HCT116 (cell line): ENCODE results near the gene CLVS2. TPM values are rescaled to one million over a fixed set of nuclear protein-coding genes. Genes with fewer than 3 reads are reported as not detected.

ENCODE experiments used
- ATAC-seq: fragments of 200-7000 bp; cut with Tn5 transposase; 2 replicates; pipeline ENCODE4 v1.9.1; 2020; ENCODE audit warnings: mild to moderate bottlenecking, moderate library complexity
- BruUV-seq: library from RNA; stranded (reverse); fragments of 400-500 nt; replicated peaks from 2 replicates; lab custom pipeline; 2021; lab: Mats Ljungman, UMichigan
- CTCF ChIA-PET: fragments of 300-600 bp; sonication (Branson Sonifier 250); formaldehyde crosslinking; loops from one replicate; lab custom pipeline; 2021; ENCODE audit warnings: antibody characterized with exemption; lab: Charles Lee
- POLR2A ChIA-PET: fragments of 300-600, 350-600 bp; sonication (Branson Sonifier 250); formaldehyde crosslinking; loops from one replicate; lab custom pipeline; 2021; ENCODE audit warnings: antibody characterized with exemption; lab: Charles Lee
- RAD21 ChIA-PET, 2 experiments: fragments of 300-600 bp; sonication (Branson Sonifier 250); formaldehyde crosslinking; loops; one replicate each; lab custom pipeline; 2023; ENCODE audit warnings: low total read pairs in 2 of 2; ENCODE audit not compliant: uncharacterized antibody in 2 of 2, unreplicated experiment in 2 of 2, low non-redundant PET in 1 of 2; lab: Charles Lee
- DNase-seq: peaks from one replicate; pipeline ENCODE4 v3.0.0-alpha.2; 2010; ENCODE audit warnings: low read depth, low spot score
- H2AFZ ChIP-seq: fragments of 200-600 bp; shearing (Covaris generic), sonication (generic); 2 replicates; pipeline ENCODE4 v1.6.1; 2017; ENCODE audit warnings: low read depth, mixed run types, mixed read lengths, antibody characterized with exemption, low read length; ENCODE audit not compliant: poor library complexity, severe bottlenecking
- H3K27ac ChIP-seq: 2 replicates; pipeline ENCODE4 v1.5.1; 2012; ENCODE audit warnings: low read depth, low read length
- H3K27me3 ChIP-seq: fragments of 200-600 bp; sonication (generic); 2 replicates; pipeline ENCODE4 v1.6.1; 2016; ENCODE audit warnings: mixed run types, low read length, mixed read lengths; ENCODE audit not compliant: insufficient read depth
- H3K36me3 ChIP-seq, 2 experiments: fragments of 200-500 bp in 1 of 2; fragments of 200-600 bp in 1 of 2; sonication (Bioruptor generic) in 1 of 2; sonication (generic) in 1 of 2; 2 replicates each; pipeline versions ENCODE4 v1.5.1 to v1.6.1; 2014 to 2016; ENCODE audit warnings: low read length in 2 of 2, inconsistent platforms in 1 of 2, mixed read lengths in 1 of 2, mixed run types in 1 of 2; ENCODE audit not compliant: insufficient read depth in 2 of 2, control insufficient read depth in 1 of 2
- H3K4me1 ChIP-seq, 2 experiments: fragments of 200-600 bp in 1 of 2; sonication (generic) in 1 of 2; 2 replicates each; pipeline versions ENCODE4 v1.5.1 to v1.6.1; 2012 to 2017; ENCODE audit warnings: low read length in 2 of 2, inconsistent platforms in 1 of 2, mild to moderate bottlenecking in 1 of 2, mixed read lengths in 1 of 2, mixed run types in 1 of 2, moderate library complexity in 1 of 2; ENCODE audit not compliant: insufficient read depth in 2 of 2, control insufficient read depth in 1 of 2
- H3K4me2 ChIP-seq: fragments of 200-600 bp; sonication (generic); 2 replicates; pipeline ENCODE4 v1.6.1; 2017; ENCODE audit warnings: mixed run types, low read length, mixed read lengths
- H3K4me3 ChIP-seq, 2 experiments: fragments of 200-600 bp in 1 of 2; sonication (generic) in 1 of 2; replicated peaks in 1 of 2; 2 replicates each; pipeline ENCODE4 v1.5.1; 2011 to 2016; ENCODE audit warnings: low read length in 2 of 2, control low read depth in 1 of 2, low read depth in 1 of 2, mild to moderate bottlenecking in 1 of 2, mixed read lengths in 1 of 2, mixed run types in 1 of 2
- H3K79me2 ChIP-seq: fragments of 200-600 bp; sonication (generic); 2 replicates; pipeline ENCODE4 v1.6.1; 2017; ENCODE audit warnings: mild to moderate bottlenecking, mixed run types, low read length, moderate library complexity, mixed read lengths; ENCODE audit not compliant: insufficient read depth
- H3K9ac ChIP-seq: fragments of 200-600 bp; sonication (generic); 2 replicates; pipeline ENCODE4 v1.6.1; 2016; ENCODE audit warnings: low read length, mixed read lengths
- H3K9me2 ChIP-seq: fragments of 200-600 bp; sonication (generic), shearing (Covaris generic); 2 replicates; pipeline ENCODE4 v1.6.1; 2017; ENCODE audit warnings: mixed run types, mild to moderate bottlenecking, moderate library complexity; ENCODE audit not compliant: insufficient read depth
- H3K9me3 ChIP-seq, 2 experiments: fragments of 200-500 bp in 1 of 2; fragments of 200-600 bp in 1 of 2; sonication (Bioruptor generic) in 1 of 2; sonication (generic) in 1 of 2; 2 replicates each; pipeline ENCODE4 v1.6.1; 2014 to 2017; ENCODE audit warnings: low read length in 2 of 2, mixed read lengths in 2 of 2, inconsistent platforms in 1 of 2, low read depth in 1 of 2, mild to moderate bottlenecking in 1 of 2, mixed run types in 1 of 2, moderate library complexity in 1 of 2; ENCODE audit not compliant: control insufficient read depth in 1 of 2, insufficient read depth in 1 of 2
- H4K20me1 ChIP-seq: fragments of 200-600 bp; sonication (generic), shearing (Covaris generic); 2 replicates; pipeline ENCODE4 v1.6.1; 2017; ENCODE audit warnings: mixed run types, mild to moderate bottlenecking, moderate library complexity; ENCODE audit not compliant: insufficient read depth
- CBX3 ChIP-seq: IDR thresholded peaks from 2 replicates; pipeline ENCODE4 v1.6.1; 2012; ENCODE audit warnings: low read depth
- CEBPB ChIP-seq: IDR thresholded peaks from 2 replicates; pipeline ENCODE4 v1.6.1; 2012; ENCODE audit warnings: low read depth
- CTCF ChIP-seq, 3 experiments: fragments of 200-600 bp in 1 of 3; sonication (generic) in 1 of 3; IDR thresholded peaks in 2 of 3; conservative IDR thresholded peaks in 1 of 3; 2 replicates each; pipeline ENCODE4 v1.5.1; 2012 to 2017; ENCODE audit warnings: low read depth in 2 of 3, low read length in 2 of 3, antibody characterized with exemption in 1 of 3, borderline replicate concordance in 1 of 3, control low read depth in 1 of 3, mild to moderate bottlenecking in 1 of 3, mixed read lengths in 1 of 3, mixed run types in 1 of 3, moderate library complexity in 1 of 3; ENCODE audit not compliant: insufficient read depth in 1 of 3
- ELF1 ChIP-seq: IDR thresholded peaks from 2 replicates; pipeline ENCODE4 v1.6.1; 2012; ENCODE audit warnings: low read depth, borderline replicate concordance
- EZH2 ChIP-seq: fragments of 200-600 bp; sonication (generic); IDR thresholded peaks from 2 replicates; pipeline ENCODE4 v1.6.1; 2017; ENCODE audit warnings: antibody characterized with exemption, mixed run types
- JUND ChIP-seq: IDR thresholded peaks from 2 replicates; pipeline ENCODE4 v1.6.1; 2012
- MAX ChIP-seq: IDR thresholded peaks from 2 replicates; pipeline ENCODE4 v1.6.1; 2012
- POLR2A ChIP-seq: IDR thresholded peaks from 2 replicates; pipeline ENCODE4 v1.7.0; 2011; ENCODE audit warnings: borderline replicate concordance; ENCODE audit not compliant: insufficient read depth, insufficient read length; ENCODE audit errors: extremely low read depth
- SRF ChIP-seq: IDR thresholded peaks from 2 replicates; pipeline ENCODE4 v1.6.1; 2012; ENCODE audit warnings: low read depth
- YY1 ChIP-seq: IDR thresholded peaks from 2 replicates; pipeline ENCODE4 v1.6.1; 2011; ENCODE audit warnings: low read length, low read depth, moderate library complexity, mild to moderate bottlenecking; ENCODE audit not compliant: insufficient replicate concordance; ENCODE audit errors: extremely low read depth
- intact Hi-C: fragments of 100-400 bp; cut with micrococcal nuclease; formaldehyde crosslinking; loops from 2 replicates; pipeline ENCODE4 v1.10.0; 2022
- total RNA-seq: library from RNA; stranded (reverse); gene quantifications from one replicate; pipeline ENCODE4 v1.2.1, GENCODE V29; 2021; ENCODE audit not compliant: unreplicated experiment

The CLVS2 gene
- total RNA-seq, 1 experiment from 2014 or later = not detected

GRCh38 chr6:123039431-123039830 lies 43.4 kb downstream of the CLVS2 start (continued):
- no peak for TF ChIP-seq CTCF (IDR thresholded peaks at IDR 0.05 in 2 of 3, conservative IDR thresholded peaks at IDR 0.05 in 1 of 3; ENCODE audit: borderline replicate concordance in 1 of 3, insufficient read depth in 1 of 3, low read depth in 2 of 3, low read length in 2 of 3)
- TF ChIP-seq CEBPB = no peak
- no peak for TF ChIP-seq MAX
- TF ChIP-seq YY1 = no peak
- no peak for TF ChIP-seq POLR2A
- TF ChIP-seq EZH2 = no peak

- H3K4me2 ChIP-seq = no peak overlapping the region
- no TSS peak for BruUV-seq
- POLR2A ChIA-PET = no interaction called here
- no peaks in the 10 kb centered on the region for H3K79me2 ChIP-seq
- no peak overlapping the region for H3K9ac ChIP-seq
- intact Hi-C loops = no loop called here
- no peaks in the 10 kb centered on the region for H3K9me2 ChIP-seq
- no peak overlapping the region for H3K27ac ChIP-seq
- no peak for TF ChIP-seq JUND
- no peak for TF ChIP-seq MAX
- TF ChIP-seq CBX3 = no peak
- TF ChIP-seq YY1 = no peak
- no peak for TF ChIP-seq ELF1
- TF ChIP-seq SRF = no peak
- CTCF ChIA-PET = no interaction called here
- no peaks in the 10 kb centered on the region for H3K9me3 ChIP-seq
- no peaks in the 10 kb centered on the region for H3K4me1 ChIP-seq
- H2AFZ ChIP-seq = no peak overlapping the region
- no peaks in the 10 kb centered on the region for H3K36me3 ChIP-seq
- H3K27me3 ChIP-seq = peaks cover 19% of the 10 kb centered on the region; the same call in 1 of the 2 replicates
- DNase-seq (no peak), ATAC-seq (no peak)
- no peaks in the 10 kb centered on the region for H4K20me1 ChIP-seq
- H3K4me3 ChIP-seq = no peak overlapping the region
- RAD21 ChIA-PET = no interaction called here
Observed at GRCh38 chr6:123042401-123042800, 46.4 kb downstream of the CLVS2 start.
